ENCODE results near the gene TRIM52.

- no peak for TF ChIP-seq POLR2A (IDR thresholded peaks at IDR 0.05; ENCODE audit: low read length)
- TF ChIP-seq GATA1 (IDR thresholded peaks at IDR 0.05; ENCODE audit: low read depth, low read length): no peak
Observed at GRCh38 chr5:181242031-181242451, 18.9 kb downstream of the TRIM52 start.
